IMR-90 (cell line): ENCODE measurements around the gene MAML2. TPM values are rescaled to one million over a fixed set of nuclear protein-coding genes. Genes with fewer than 3 reads are reported as not detected.

Source experiments
- ATAC-seq: fragments of 200-7000 bp; cut with Tn5 transposase; 2 replicates; pipeline ENCODE4 v1.9.1; 2020; ENCODE audit warnings: low read depth, mild to moderate bottlenecking, moderate library complexity
- BruUV-seq: library from RNA; stranded (reverse); fragments of 400-500 nt; replicated peaks from 2 replicates; lab custom pipeline; 2021; lab: Mats Ljungman, UMichigan
- CTCF ChIA-PET: fragments of 300-600 bp; formaldehyde crosslinking; extraction: SDS; loops from one replicate; lab custom pipeline; 2021; ENCODE audit warnings: antibody characterized with exemption; lab: Yijun Ruan, JAX
- POLR2A ChIA-PET: fragments of 300-600 bp; sonication (Branson Sonifier 250); formaldehyde crosslinking; loops from one replicate; lab custom pipeline; 2022; ENCODE audit warnings: antibody characterized with exemption; ENCODE audit not compliant: unreplicated experiment; lab: Charles Lee
- DNase-seq: peaks from one replicate; pipeline ENCODE4 v3.0.0; 2013
- H2AFZ ChIP-seq: replicated peaks from 2 replicates; pipeline ENCODE3; 2013; ENCODE audit warnings: low read length, mild to moderate bottlenecking; ENCODE audit not compliant: poor library complexity
- H2AK5ac ChIP-seq: 2 replicates; pipeline ENCODE4 v1.6.1; 2013; ENCODE audit warnings: low read depth, low read length, inconsistent platforms
- H2AK9ac ChIP-seq: replicated peaks from 2 replicates; pipeline ENCODE3; 2013; ENCODE audit warnings: mild to moderate bottlenecking, low read depth, low read length, moderate library complexity; ENCODE audit not compliant: poor library complexity
- H2BK120ac ChIP-seq: 2 replicates; pipeline ENCODE4 v1.6.1; 2013; ENCODE audit warnings: low read depth, low read length, inconsistent platforms
- H2BK15ac ChIP-seq: 3 replicates; pipeline ENCODE4 v1.6.1; 2013; ENCODE audit warnings: low read depth, low read length, inconsistent platforms
- H2BK20ac ChIP-seq: 2 replicates; pipeline ENCODE4 v1.6.1; 2013; ENCODE audit warnings: low read depth, mild to moderate bottlenecking, inconsistent platforms, low read length, moderate library complexity
- H2BK5ac ChIP-seq: 2 replicates; pipeline ENCODE4 v1.6.1; 2013; ENCODE audit warnings: mild to moderate bottlenecking, low read depth, low read length, inconsistent platforms; ENCODE audit not compliant: poor library complexity, severe bottlenecking
- H3K14ac ChIP-seq: replicated peaks from 2 replicates; pipeline ENCODE4 v1.6.1; 2013; ENCODE audit warnings: low read depth, low read length, inconsistent platforms
- H3K18ac ChIP-seq: 2 replicates; pipeline ENCODE4 v1.6.1; 2013; ENCODE audit warnings: low read depth, low read length, control low read depth
- H3K23ac ChIP-seq: 2 replicates; pipeline ENCODE4 v1.6.1; 2013; ENCODE audit warnings: low read depth, low read length, inconsistent platforms
- H3K27ac ChIP-seq: 2 replicates; pipeline ENCODE4 v1.5.1; 2013; ENCODE audit warnings: mild to moderate bottlenecking, control low read depth, low read length; ENCODE audit not compliant: insufficient read depth
- H3K27me3 ChIP-seq: 2 replicates; pipeline ENCODE4 v1.6.1; 2013; ENCODE audit warnings: low read length; ENCODE audit not compliant: control insufficient read depth, insufficient read depth
- H3K36me3 ChIP-seq: 2 replicates; pipeline ENCODE4 v1.6.1; 2013; ENCODE audit warnings: low read length, mixed read lengths; ENCODE audit not compliant: control insufficient read depth, insufficient read depth
- H3K4ac ChIP-seq: 2 replicates; pipeline ENCODE4 v1.6.1; 2013; ENCODE audit warnings: low read depth, low read length, inconsistent platforms
- H3K4me1 ChIP-seq: 2 replicates; pipeline ENCODE4 v1.6.1; 2013; ENCODE audit warnings: low read length, mixed read lengths; ENCODE audit not compliant: control insufficient read depth, insufficient read depth
- H3K4me2 ChIP-seq: 2 replicates; pipeline ENCODE4 v1.6.1; 2013; ENCODE audit warnings: low read depth, mild to moderate bottlenecking, control low read depth, low read length, moderate library complexity
- H3K4me3 ChIP-seq: 2 replicates; pipeline ENCODE4 v1.5.1; 2013; ENCODE audit warnings: low read depth, mild to moderate bottlenecking, control low read depth, low read length, moderate library complexity; ENCODE audit not compliant: insufficient read depth
- H3K56ac ChIP-seq: 2 replicates; pipeline ENCODE4 v1.6.1; 2013; ENCODE audit warnings: low read length, inconsistent platforms; ENCODE audit not compliant: insufficient read depth; ENCODE audit errors: extremely low read depth
- H3K79me1 ChIP-seq, 2 experiments: 2 replicates each; pipeline ENCODE4 v1.6.1; 2013; ENCODE audit warnings: low read length in 2 of 2, inconsistent platforms in 1 of 2, low read depth in 1 of 2
- H3K9ac ChIP-seq: 2 replicates; pipeline ENCODE4 v1.6.1; 2013; ENCODE audit warnings: low read depth, low read length, control low read depth
- H3K9me1 ChIP-seq: 2 replicates; pipeline ENCODE4 v1.6.1; 2013; ENCODE audit warnings: low read length, inconsistent platforms; ENCODE audit not compliant: insufficient read depth
- H3K9me3 ChIP-seq: 2 replicates; pipeline ENCODE4 v1.6.1; 2013; ENCODE audit warnings: low read length; ENCODE audit not compliant: control insufficient read depth, insufficient read depth
- H4K20me1 ChIP-seq: 2 replicates; pipeline ENCODE4 v1.6.1; 2013; ENCODE audit warnings: low read length, inconsistent platforms; ENCODE audit not compliant: insufficient read depth
- H4K5ac ChIP-seq: 2 replicates; pipeline ENCODE4 v1.6.1; 2013; ENCODE audit warnings: mild to moderate bottlenecking, low read depth, low read length, control low read depth
- H4K8ac ChIP-seq, 2 experiments: 2 replicates each; pipeline ENCODE4 v1.6.1; 2013; ENCODE audit warnings: low read depth in 2 of 2, low read length in 2 of 2, control low read depth in 1 of 2, inconsistent platforms in 1 of 2
- H4K91ac ChIP-seq: 2 replicates; pipeline ENCODE4 v1.6.1; 2013; ENCODE audit warnings: low read depth, low read length, inconsistent platforms; ENCODE audit not compliant: insufficient read depth
- BHLHE40 ChIP-seq: fragments of 150-350 bp; IDR thresholded peaks from 2 replicates; pipeline ENCODE4 v1.6.1; 2016; ENCODE audit warnings: mild to moderate bottlenecking, low read depth, low read length
- CHD1 ChIP-seq: IDR thresholded peaks from 2 replicates; pipeline ENCODE4 v1.6.1; 2012; ENCODE audit warnings: low read depth, low read length, improper control_type of control experiment
- FOS ChIP-seq: fragments of 150-350 bp; IDR thresholded peaks from 2 replicates; pipeline ENCODE4 v1.6.1; 2016; ENCODE audit warnings: low read depth, low read length
- MAFK ChIP-seq: IDR thresholded peaks from 2 replicates; pipeline ENCODE4 v1.6.1; 2012; ENCODE audit warnings: low read depth, low read length, improper control_type of control experiment
- MAZ ChIP-seq: IDR thresholded peaks from 2 replicates; pipeline ENCODE4 v1.6.1; 2012; ENCODE audit warnings: low read depth, mild to moderate bottlenecking, low read length, improper control_type of control experiment, moderate library complexity, borderline replicate concordance
- NFE2L2 ChIP-seq: fragments of 150-350 bp; IDR thresholded peaks from 2 replicates; pipeline ENCODE4 v1.6.1; 2016; ENCODE audit warnings: low read depth, mild to moderate bottlenecking, low read length
- POLR2A ChIP-seq: IDR thresholded peaks from 2 replicates; pipeline ENCODE4 v1.6.1; 2012; ENCODE audit warnings: mild to moderate bottlenecking, low read depth, low read length
- RAD21 ChIP-seq: IDR thresholded peaks from 2 replicates; pipeline ENCODE4 v1.6.1; 2012; ENCODE audit warnings: low read length, improper control_type of control experiment
- RCOR1 ChIP-seq: IDR thresholded peaks from 2 replicates; pipeline ENCODE4 v1.6.1; 2012; ENCODE audit warnings: mild to moderate bottlenecking, low read length, improper control_type of control experiment; ENCODE audit not compliant: insufficient replicate concordance
- RFX5 ChIP-seq: IDR thresholded peaks from 2 replicates; pipeline ENCODE4 v1.8.0; 2012; ENCODE audit warnings: low read depth, mild to moderate bottlenecking, low read length, moderate library complexity
- WGBS, 2 experiments: methylation state at CpG; one replicate each; pipeline versions ENCODE4 v1.1.5 to v1.1.7; 2013; ENCODE audit warnings: missing lambda C conversion rate in 2 of 2; ENCODE audit not compliant: insufficient read length in 1 of 2; ENCODE audit errors: extremely low coverage in 2 of 2; 5-methylcytosine and 5-hydroxymethylcytosine counted together
- dilution Hi-C: fragments of 300-500 bp; cut with HindIII; formaldehyde crosslinking; loops from one replicate; pipeline ENCODE4 v1.14.3; 2018; ENCODE audit warnings: low sequenced_read_pairs; ENCODE audit not compliant: unreplicated experiment
- in situ Hi-C: fragments of 300-500 bp; cut with MboI; formaldehyde crosslinking; loops from 3 replicates; pipeline ENCODE4 v1.14.3; 2019; ENCODE audit warnings: low sequenced_read_pairs, inconsistent platforms, mixed read lengths
- intact Hi-C: fragments of 100-400 bp; cut with micrococcal nuclease; formaldehyde crosslinking; loops from 2 replicates; pipeline ENCODE4 v1.10.0; 2022
- polyA plus RNA-seq, 3 experiments: library from polyadenylated mRNA; depleted of rRNA; stranded (reverse); fragments of >200 nt; gene quantifications; 2 replicates each; pipeline ENCODE4 v1.2.3, GENCODE V29; 2012; ENCODE audit warnings: low replicate concordance in 1 of 3
- total RNA-seq: library from RNA; depleted of rRNA; stranded (reverse); fragments of >200 nt; gene quantifications from 2 replicates; pipeline ENCODE4 v1.2.3, GENCODE V29; 2012
- TF ChIP-seq, protein P1 (sequence below): fragments of 150-350 bp; IDR thresholded peaks from 2 replicates; pipeline ENCODE4 v1.6.1; 2017; ENCODE audit warnings: mild to moderate bottlenecking, antibody characterized with exemption, low read length, low read depth
- TF ChIP-seq, protein P2 (sequence below): conservative IDR thresholded peaks from 2 replicates; pipeline ENCODE4 v1.5.1; 2012; ENCODE audit warnings: mild to moderate bottlenecking, low read depth, low read length, improper control_type of control experiment
- TF ChIP-seq, protein P3 (sequence below): fragments of 150-350 bp; IDR thresholded peaks from 2 replicates; pipeline ENCODE4 v1.6.1; 2016; ENCODE audit warnings: low read depth, mild to moderate bottlenecking, low read length, moderate library complexity, borderline replicate concordance

MAML2 gene
- total and polyA plus RNA-seq, 2 of the 4 experiments (the other 2 are of a cell fraction) = 15.0 to 19.5 TPM

DNA sequence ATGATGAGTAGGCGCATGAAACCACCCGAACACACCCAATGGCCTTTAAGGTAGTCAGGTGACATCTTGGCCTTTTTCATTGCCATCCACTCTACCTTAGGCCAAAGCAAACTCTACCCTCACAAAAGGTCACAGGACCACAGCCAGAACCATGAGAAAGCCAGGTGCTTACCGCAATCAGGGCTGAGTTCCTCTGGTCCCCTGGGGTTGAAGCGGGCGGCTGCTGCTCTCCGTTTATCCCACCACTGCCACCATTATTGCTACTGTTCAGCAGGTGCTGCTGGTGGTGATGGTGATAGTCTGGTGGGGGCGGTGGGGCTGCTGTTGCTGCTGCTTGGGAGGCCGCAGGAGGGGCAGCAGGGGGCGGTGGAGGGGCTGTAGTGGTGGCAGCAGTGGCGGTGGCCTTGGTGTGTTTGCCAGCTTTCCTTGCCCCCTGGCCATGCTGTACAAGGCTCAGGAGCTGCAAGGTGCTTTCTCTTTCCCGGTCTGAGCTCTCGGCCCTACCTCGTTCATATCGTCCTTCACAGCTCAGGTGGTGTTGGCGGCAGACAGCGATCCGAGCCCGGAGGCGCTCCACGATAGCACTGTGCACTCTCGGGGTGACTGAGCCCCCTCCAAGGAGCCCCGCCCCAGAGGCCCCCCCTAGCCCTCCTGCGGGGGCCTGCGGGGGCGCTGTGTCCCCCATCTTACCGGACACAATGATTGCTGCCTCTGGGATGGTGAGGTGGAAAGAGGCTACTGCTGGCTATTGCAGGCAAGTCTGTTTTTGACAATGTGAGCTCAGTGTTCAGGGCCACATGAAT is 1.6 kb downstream of the MAML2 start:
- BruUV-seq = no TSS peak
- H2BK120ac ChIP-seq = peak overlapping the region; percentile 89
- H2AK9ac ChIP-seq = peak overlapping the region; percentile 80
- peak overlapping the region; percentile 72; the same call in 2 of the 3 replicates for H2BK15ac ChIP-seq
- peak overlapping the region; percentile 88 for H4K91ac ChIP-seq
- peak overlapping the region; percentile 95 for H3K23ac ChIP-seq
- dilution Hi-C loops = no loop called here
- no CpG with 5 or more reads among the region's 26 CpGs for WGBS, 2 experiments
- peak overlapping the region; percentile 95; the same call in 1 of the 2 replicates for H3K56ac ChIP-seq
- ChIA-PET CTCF (interaction anchor here (0.6 to 5.1 kb wide), 12 partner anchors 30 to 308 kb away, joined by 3 to 34 read pairs (median 4); no protein-coding TSS in a partner anchor), POLR2A (interaction anchor here (1.1 to 1.2 kb wide), 2 partner anchors 98 to 186 kb away, joined by 3 read pairs; no protein-coding TSS in a partner anchor)
- peak overlapping the region; percentile 32 to 87; a peak in 3 of 4 replicates for H4K8ac ChIP-seq
- H3K9me1 ChIP-seq = peaks cover 7% of the 10 kb centered on the region
- H3K9ac ChIP-seq = peak overlapping the region; percentile 95
- peaks cover 2% of the 10 kb centered on the region for H3K36me3 ChIP-seq
- peak overlapping the region; percentile 96 for H3K4me2 ChIP-seq
- H3K4ac ChIP-seq = peak overlapping the region; percentile 93
- peak overlapping the region; percentile 94 for H3K14ac ChIP-seq
- ATAC-seq (peak; percentile 20), DNase-seq (peak; percentile 56)
- no peaks in the 10 kb centered on the region for H3K27me3 ChIP-seq
- H3K4me3 ChIP-seq = peak overlapping the region; percentile 92
- H4K20me1 ChIP-seq = peaks cover 2% of the 10 kb centered on the region; the same call in 1 of the 2 replicates
- in situ Hi-C loops = loop anchor here (5.0 kb wide), 2 partner anchors 179 to 289 kb away; no protein-coding TSS in a partner anchor
- H3K9me3 ChIP-seq = no peaks in the 10 kb centered on the region
- H3K4me1 ChIP-seq = peaks cover 14% of the 10 kb centered on the region
- peak overlapping the region; percentile 80 for H2AK5ac ChIP-seq
- intact Hi-C loops = loop anchor here (1.0 to 5.0 kb wide), 6 partner anchors 35 to 551 kb away; partner anchors contain the start of genes CEP57 and MTMR2
- peak overlapping the region; percentile 97 for H3K18ac ChIP-seq
- peak overlapping the region; percentile 92 for H2BK5ac ChIP-seq
- peak overlapping the region; percentile 69 for H2AFZ ChIP-seq
- peak overlapping the region; percentile 91 for H4K5ac ChIP-seq
- H2BK20ac ChIP-seq = peak overlapping the region; percentile 45; the same call in 1 of the 2 replicates
- peak overlapping the region; percentile 94 for H3K27ac ChIP-seq
- H3K79me1 ChIP-seq = peaks cover 21 to 60% of the 10 kb centered on the region in 2 experiments; a peak in 3 of 4 replicates
- TF ChIP-seq RAD21 (peak; percentile 30), MAZ (peak; percentile 93; the same call in 1 of the 2 replicates), NFE2L2 (no peak), MAFK (no peak), CHD1 (no peak), RCOR1 (no peak), BHLHE40 (no peak), FOS (no peak), RFX5 (no peak), POLR2A (no peak; the same call in 1 of the 2 replicates)
- TF ChIP-seq, protein P1, sequence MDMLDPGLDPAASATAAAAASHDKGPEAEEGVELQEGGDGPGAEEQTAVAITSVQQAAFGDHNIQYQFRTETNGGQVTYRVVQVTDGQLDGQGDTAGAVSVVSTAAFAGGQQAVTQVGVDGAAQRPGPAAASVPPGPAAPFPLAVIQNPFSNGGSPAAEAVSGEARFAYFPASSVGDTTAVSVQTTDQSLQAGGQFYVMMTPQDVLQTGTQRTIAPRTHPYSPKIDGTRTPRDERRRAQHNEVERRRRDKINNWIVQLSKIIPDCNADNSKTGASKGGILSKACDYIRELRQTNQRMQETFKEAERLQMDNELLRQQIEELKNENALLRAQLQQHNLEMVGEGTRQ = no peak
- TF ChIP-seq, protein P2, sequence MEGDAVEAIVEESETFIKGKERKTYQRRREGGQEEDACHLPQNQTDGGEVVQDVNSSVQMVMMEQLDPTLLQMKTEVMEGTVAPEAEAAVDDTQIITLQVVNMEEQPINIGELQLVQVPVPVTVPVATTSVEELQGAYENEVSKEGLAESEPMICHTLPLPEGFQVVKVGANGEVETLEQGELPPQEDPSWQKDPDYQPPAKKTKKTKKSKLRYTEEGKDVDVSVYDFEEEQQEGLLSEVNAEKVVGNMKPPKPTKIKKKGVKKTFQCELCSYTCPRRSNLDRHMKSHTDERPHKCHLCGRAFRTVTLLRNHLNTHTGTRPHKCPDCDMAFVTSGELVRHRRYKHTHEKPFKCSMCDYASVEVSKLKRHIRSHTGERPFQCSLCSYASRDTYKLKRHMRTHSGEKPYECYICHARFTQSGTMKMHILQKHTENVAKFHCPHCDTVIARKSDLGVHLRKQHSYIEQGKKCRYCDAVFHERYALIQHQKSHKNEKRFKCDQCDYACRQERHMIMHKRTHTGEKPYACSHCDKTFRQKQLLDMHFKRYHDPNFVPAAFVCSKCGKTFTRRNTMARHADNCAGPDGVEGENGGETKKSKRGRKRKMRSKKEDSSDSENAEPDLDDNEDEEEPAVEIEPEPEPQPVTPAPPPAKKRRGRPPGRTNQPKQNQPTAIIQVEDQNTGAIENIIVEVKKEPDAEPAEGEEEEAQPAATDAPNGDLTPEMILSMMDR = peak; percentile 52
- TF ChIP-seq, protein P3, sequence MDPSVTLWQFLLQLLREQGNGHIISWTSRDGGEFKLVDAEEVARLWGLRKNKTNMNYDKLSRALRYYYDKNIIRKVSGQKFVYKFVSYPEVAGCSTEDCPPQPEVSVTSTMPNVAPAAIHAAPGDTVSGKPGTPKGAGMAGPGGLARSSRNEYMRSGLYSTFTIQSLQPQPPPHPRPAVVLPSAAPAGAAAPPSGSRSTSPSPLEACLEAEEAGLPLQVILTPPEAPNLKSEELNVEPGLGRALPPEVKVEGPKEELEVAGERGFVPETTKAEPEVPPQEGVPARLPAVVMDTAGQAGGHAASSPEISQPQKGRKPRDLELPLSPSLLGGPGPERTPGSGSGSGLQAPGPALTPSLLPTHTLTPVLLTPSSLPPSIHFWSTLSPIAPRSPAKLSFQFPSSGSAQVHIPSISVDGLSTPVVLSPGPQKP = no peak
